ENCODE data around the gene CCDC174. TPM values are rescaled to one million over a fixed set of nuclear protein-coding genes. Genes with fewer than 3 reads are reported as not detected.

The CCDC174 gene
- total RNA-seq, 1 donor from 2014 or later, result 16.0 TPM

DNA sequence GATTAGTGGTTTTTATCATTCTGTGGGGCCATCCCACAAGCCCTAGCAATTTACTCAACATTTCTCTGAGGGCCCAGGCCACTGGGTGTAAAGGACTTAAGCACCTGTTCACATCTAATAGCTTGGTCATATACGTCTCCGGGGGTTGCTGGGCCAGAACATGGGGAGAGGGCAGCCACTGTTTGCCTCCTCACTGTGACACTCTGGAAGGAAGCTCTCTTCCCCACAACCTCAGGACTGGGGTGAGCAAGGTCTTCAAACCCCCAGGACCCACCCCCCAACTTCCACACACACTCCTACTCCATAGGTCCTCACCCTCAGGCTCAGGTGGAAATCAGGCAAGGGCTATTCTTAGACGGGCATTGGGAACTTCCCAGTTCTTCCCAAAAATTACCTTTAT, 52.2 kb downstream of the CCDC174 start:
- H3K36me3 Mint-ChIP-seq (ENCODE audit: low read depth), result no peaks in the 10 kb centered on the region
- H3K4me3 Mint-ChIP-seq, result no peak overlapping the region
- no peaks in the 10 kb centered on the region for H3K9me3 Mint-ChIP-seq
- DNase-seq, result peak; percentile 22
- intact Hi-C loops (cut with micrococcal nuclease), result no loop called here
- no peaks in the 10 kb centered on the region for H3K4me1 Mint-ChIP-seq
- no peak overlapping the region for H3K27ac Mint-ChIP-seq
- H3K27me3 Mint-ChIP-seq, result no peaks in the 10 kb centered on the region

GRCh38 chr3:14706096-14706495, 54.5 kb downstream of the CCDC174 start:
- DNase-seq, result peak; percentile 47
- no peak overlapping the region for H3K4me3 Mint-ChIP-seq
- intact Hi-C loops (cut with micrococcal nuclease), result no loop called here
- peaks cover 4% of the 10 kb centered on the region for H3K9me3 Mint-ChIP-seq
- no peak overlapping the region for H3K27ac Mint-ChIP-seq
- H3K36me3 Mint-ChIP-seq (ENCODE audit: low read depth), result no peaks in the 10 kb centered on the region
- H3K27me3 Mint-ChIP-seq, result no peaks in the 10 kb centered on the region
- no peaks in the 10 kb centered on the region for H3K4me1 Mint-ChIP-seq

DNA sequence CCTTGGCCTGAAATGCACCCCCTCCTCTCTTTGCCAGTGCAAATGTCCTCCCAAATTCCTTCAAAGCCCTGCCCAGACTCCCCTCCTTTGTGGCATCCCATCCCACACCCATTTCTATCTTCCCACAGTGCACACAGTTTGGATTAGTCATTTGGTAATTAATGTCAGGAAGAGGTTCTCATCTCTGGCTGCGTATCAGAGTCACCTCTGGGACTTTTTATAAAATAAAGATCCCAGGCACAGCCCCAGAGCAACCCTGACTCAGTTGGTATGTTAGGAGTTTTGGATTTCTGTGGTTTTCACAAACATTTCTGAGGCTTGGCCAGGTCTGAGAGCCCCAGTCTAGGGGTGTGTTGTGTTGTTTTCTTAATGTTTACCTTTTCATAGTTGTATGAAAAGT, 65.0 kb downstream of the CCDC174 start:
- H3K9me3 Mint-ChIP-seq, result peaks cover 5% of the 10 kb centered on the region
- intact Hi-C loops (cut with micrococcal nuclease), result no loop called here
- DNase-seq, result no peak
- H3K4me3 Mint-ChIP-seq, result no peak overlapping the region
- no peaks in the 10 kb centered on the region for H3K27me3 Mint-ChIP-seq
- no peaks in the 10 kb centered on the region for H3K4me1 Mint-ChIP-seq
- no peak overlapping the region for H3K27ac Mint-ChIP-seq
- no peaks in the 10 kb centered on the region for H3K36me3 Mint-ChIP-seq (ENCODE audit: low read depth)

- no peaks in the 10 kb centered on the region for H3K36me3 Mint-ChIP-seq (ENCODE audit: low read depth)
- intact Hi-C loops (cut with micrococcal nuclease), result no loop called here
- H3K27ac Mint-ChIP-seq, result no peak overlapping the region
- no peak for DNase-seq
- H3K27me3 Mint-ChIP-seq, result no peaks in the 10 kb centered on the region
- no peak overlapping the region for H3K4me3 Mint-ChIP-seq
- no peaks in the 10 kb centered on the region for H3K4me1 Mint-ChIP-seq
- peaks cover 5% of the 10 kb centered on the region for H3K9me3 Mint-ChIP-seq
These were observed 65.7 kb downstream of the CCDC174 start for GRCh38 chr3:14717307-14717706.

DNA sequence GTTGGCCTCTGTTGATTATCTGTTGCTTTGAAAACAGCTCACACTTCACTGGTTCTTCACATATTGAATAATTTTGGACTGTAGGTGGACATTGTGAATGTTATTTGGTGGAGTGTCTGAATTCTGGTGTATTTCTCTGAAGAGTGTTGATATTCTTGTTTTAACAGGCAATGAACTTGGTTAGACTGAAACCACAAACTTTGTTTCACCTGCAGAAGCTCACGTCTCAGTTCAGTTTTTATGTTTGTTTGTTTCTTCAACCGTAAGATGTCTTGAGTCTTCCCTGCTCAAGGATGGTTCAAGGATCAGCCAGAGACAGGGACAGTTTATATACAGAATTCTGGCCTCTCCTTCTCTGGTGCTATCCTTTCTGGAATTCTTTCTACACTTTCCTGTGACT, 67.0 kb downstream of the CCDC174 start:
- Mint-ChIP-seq H3K9me3 (no peaks in the 10 kb centered on the region), H3K4me1 (no peaks in the 10 kb centered on the region), H3K4me3 (no peak overlapping the region), H3K36me3 (ENCODE audit: low read depth) (no peaks in the 10 kb centered on the region), H3K27ac (no peak overlapping the region), H3K27me3 (no peaks in the 10 kb centered on the region)
- intact Hi-C loops (cut with micrococcal nuclease), result no loop called here
- DNase-seq, result no peak

GRCh38 chr3:14719006-14719405, 67.4 kb downstream of the CCDC174 start:
- H3K4me3 Mint-ChIP-seq, result no peak overlapping the region
- H3K27me3 Mint-ChIP-seq, result no peaks in the 10 kb centered on the region
- no peaks in the 10 kb centered on the region for H3K4me1 Mint-ChIP-seq
- intact Hi-C loops (cut with micrococcal nuclease), result no loop called here
- no peaks in the 10 kb centered on the region for H3K36me3 Mint-ChIP-seq (ENCODE audit: low read depth)
- no peaks in the 10 kb centered on the region for H3K9me3 Mint-ChIP-seq
- no peak overlapping the region for H3K27ac Mint-ChIP-seq
- DNase-seq, result peak; percentile 16

- intact Hi-C loops (cut with micrococcal nuclease), result no loop called here
- Mint-ChIP-seq H3K27ac (no peak overlapping the region), H3K27me3 (no peaks in the 10 kb centered on the region), H3K9me3 (no peaks in the 10 kb centered on the region), H3K4me1 (no peaks in the 10 kb centered on the region), H3K4me3 (no peak overlapping the region), H3K36me3 (ENCODE audit: low read depth) (no peaks in the 10 kb centered on the region)
- DNase-seq, result peak; percentile 39
These were observed 69.7 kb downstream of the CCDC174 start for GRCh38 chr3:14721126-14721864.

Other genes with a start within 250 kb of the CCDC174 start
- gene SLC6A6, start 249.2 kb upstream of the CCDC174 start, total RNA-seq, result 53.9 and 63.7 TPM in 2 replicates
- gene GRIP2, start 111.4 kb upstream of the CCDC174 start, total RNA-seq, result not detected in 2 replicates
- 0.19 and 0.28 TPM in 2 replicates for gene C3orf20, start 23.4 kb downstream of the CCDC174 start, total RNA-seq
- gene FGD5, start 167.2 kb downstream of the CCDC174 start, total RNA-seq, result 0.14 TPM in 1 of 2 replicates, not detected in the other

Data from activated CD4-positive, alpha-beta T cell treated with anti-CD3 and anti-CD28 coated beads, Interleukin-2, amount 10 ng/mL, durations not matched to agents 24 days and 14 days (primary cell).